K562 (cell line): ENCODE measurements around the gene BLOC1S4. TPM values are rescaled to one million over a fixed set of nuclear protein-coding genes. Genes with fewer than 3 reads are reported as not detected.

Source experiments
- BACH1 ChIP-seq: fragments of 200-800 bp; sonication (Bioruptor generic); IDR thresholded peaks from 2 replicates; pipeline ENCODE4 v1.6.1; 2016; ENCODE audit warnings: missing genetic modification characterization, missing compliant biosample characterization
- CHD1 ChIP-seq: fragments of 200-600 bp; sonication (generic); IDR thresholded peaks from one replicate; pipeline ENCODE4 v1.6.1; 2012; ENCODE audit warnings: mild to moderate bottlenecking, moderate library complexity, low read length, inconsistent platforms
- KAT2B ChIP-seq: IDR thresholded peaks from one replicate; pipeline ENCODE4 v1.6.1; 2012; ENCODE audit warnings: low read depth, mild to moderate bottlenecking, control low read depth, inconsistent platforms, low read length, moderate library complexity
- MNT ChIP-seq, 2 experiments: fragments of 450-650 bp; conservative IDR thresholded peaks; 2 replicates each; pipeline ENCODE4 v1.6.1; 2017; ENCODE audit warnings: mild to moderate bottlenecking in 2 of 2, moderate library complexity in 2 of 2
- NCOR1 ChIP-seq: fragments of 450-650 bp; IDR thresholded peaks from 2 replicates; pipeline ENCODE4 v1.6.1; 2016; ENCODE audit warnings: mild to moderate bottlenecking, moderate library complexity
- NFIC ChIP-seq: fragments of 450-650 bp; IDR thresholded peaks from 2 replicates; pipeline ENCODE4 v1.6.1; 2017; ENCODE audit warnings: mild to moderate bottlenecking, inconsistent platforms
- NR2C1 ChIP-seq, 2 experiments: fragments of 450-650 bp; IDR thresholded peaks; 2 replicates each; pipeline ENCODE4 v1.6.1; 2017; ENCODE audit warnings: mild to moderate bottlenecking in 2 of 2, antibody characterized with exemption in 1 of 2, inconsistent platforms in 1 of 2, missing compliant biosample characterization in 1 of 2, missing genetic modification characterization in 1 of 2
- SAFB2 ChIP-seq: fragments of 200-400 bp; formaldehyde crosslinking; IDR thresholded peaks from 2 replicates; pipeline ENCODE4 v1.6.1; 2018; ENCODE audit warnings: borderline replicate concordance, low read length, low read depth, moderate library complexity; ENCODE audit not compliant: severe bottlenecking
- SOX6 ChIP-seq: fragments of 450-650 bp; IDR thresholded peaks from 2 replicates; pipeline ENCODE4 v1.6.1; 2014; ENCODE audit warnings: mild to moderate bottlenecking
- STAT5B ChIP-seq: fragments of 250-450 bp; sonication (Bioruptor Pico); IDR thresholded peaks from 2 replicates; pipeline ENCODE4 v1.8.0; 2021; ENCODE audit warnings: mild to moderate bottlenecking, inconsistent platforms
- THRA ChIP-seq: fragments of 450-650 bp; IDR thresholded peaks from 2 replicates; pipeline ENCODE4 v1.6.1; 2017; ENCODE audit warnings: mild to moderate bottlenecking, moderate library complexity
- polyA plus RNA-seq, 8 experiments: library from polyadenylated mRNA; depleted of rRNA in 4 of 8; stranded (reverse) in 5 of 8; unstranded in 3 of 8; fragments of >200 nt; fragmentation: Nextera tagmentation in 2 of 8; fragmentation: Illumina TruSeq in 1 of 8; extraction: Ambion mirVana in 2 of 8; extraction: Trizol in 1 of 8; gene quantifications; 2 replicates each; pipeline versions ENCODE4 v1.2.1 to v1.2.3, GENCODE V29; 2011 to 2014; ENCODE audit warnings: inconsistent platforms in 1 of 8, missing spikeins in 1 of 8
- total RNA-seq, 7 experiments: library from RNA; depleted of rRNA in 6 of 7; stranded (reverse); fragments of >200 nt in 6 of 7; fragmentation: Illumina TruSeq in 2 of 7; extraction: Trizol in 2 of 7; gene quantifications; 2 replicates each; pipeline versions ENCODE4 v1.2.1 to v1.2.3, GENCODE V29; 2011 to 2021; ENCODE audit warnings: low replicate concordance in 1 of 7
- TF ChIP-seq, protein P1 (sequence below), 2 experiments: fragments of 450-650 bp; IDR thresholded peaks; 2 replicates each; pipeline ENCODE4 v1.6.1; 2018; ENCODE audit warnings: mild to moderate bottlenecking in 2 of 2, low read depth in 1 of 2; ENCODE audit not compliant: partially characterized antibody in 2 of 2
- TF ChIP-seq, protein P2 (sequence below): fragments of 250-450 bp; sonication (Bioruptor Pico); IDR thresholded peaks from 2 replicates; pipeline ENCODE4 v1.5.0; 2021; ENCODE audit warnings: mild to moderate bottlenecking, borderline replicate concordance
- TF ChIP-seq, protein P3 (sequence below): sonication (generic); formaldehyde crosslinking; IDR thresholded peaks from 2 replicates; pipeline ENCODE4 v1.8.1; 2023; ENCODE audit warnings: mild to moderate bottlenecking, missing genetic modification reagents

Gene BLOC1S4
- total and polyA plus RNA-seq, 9 of the 15 experiments (the other 6 are each of a cell fraction or from before 2014, with no cell fraction given): 3.1 to 31.6 (median 11.2) TPM

GRCh38 chr4:6716958-6717655 lies 1.1 kb downstream of the BLOC1S4 start (continued):
- TF ChIP-seq, protein P1, sequence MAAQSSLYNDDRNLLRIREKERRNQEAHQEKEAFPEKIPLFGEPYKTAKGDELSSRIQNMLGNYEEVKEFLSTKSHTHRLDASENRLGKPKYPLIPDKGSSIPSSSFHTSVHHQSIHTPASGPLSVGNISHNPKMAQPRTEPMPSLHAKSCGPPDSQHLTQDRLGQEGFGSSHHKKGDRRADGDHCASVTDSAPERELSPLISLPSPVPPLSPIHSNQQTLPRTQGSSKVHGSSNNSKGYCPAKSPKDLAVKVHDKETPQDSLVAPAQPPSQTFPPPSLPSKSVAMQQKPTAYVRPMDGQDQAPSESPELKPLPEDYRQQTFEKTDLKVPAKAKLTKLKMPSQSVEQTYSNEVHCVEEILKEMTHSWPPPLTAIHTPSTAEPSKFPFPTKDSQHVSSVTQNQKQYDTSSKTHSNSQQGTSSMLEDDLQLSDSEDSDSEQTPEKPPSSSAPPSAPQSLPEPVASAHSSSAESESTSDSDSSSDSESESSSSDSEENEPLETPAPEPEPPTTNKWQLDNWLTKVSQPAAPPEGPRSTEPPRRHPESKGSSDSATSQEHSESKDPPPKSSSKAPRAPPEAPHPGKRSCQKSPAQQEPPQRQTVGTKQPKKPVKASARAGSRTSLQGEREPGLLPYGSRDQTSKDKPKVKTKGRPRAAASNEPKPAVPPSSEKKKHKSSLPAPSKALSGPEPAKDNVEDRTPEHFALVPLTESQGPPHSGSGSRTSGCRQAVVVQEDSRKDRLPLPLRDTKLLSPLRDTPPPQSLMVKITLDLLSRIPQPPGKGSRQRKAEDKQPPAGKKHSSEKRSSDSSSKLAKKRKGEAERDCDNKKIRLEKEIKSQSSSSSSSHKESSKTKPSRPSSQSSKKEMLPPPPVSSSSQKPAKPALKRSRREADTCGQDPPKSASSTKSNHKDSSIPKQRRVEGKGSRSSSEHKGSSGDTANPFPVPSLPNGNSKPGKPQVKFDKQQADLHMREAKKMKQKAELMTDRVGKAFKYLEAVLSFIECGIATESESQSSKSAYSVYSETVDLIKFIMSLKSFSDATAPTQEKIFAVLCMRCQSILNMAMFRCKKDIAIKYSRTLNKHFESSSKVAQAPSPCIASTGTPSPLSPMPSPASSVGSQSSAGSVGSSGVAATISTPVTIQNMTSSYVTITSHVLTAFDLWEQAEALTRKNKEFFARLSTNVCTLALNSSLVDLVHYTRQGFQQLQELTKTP (IDR thresholded peaks at IDR 0.05; ENCODE audit: low read depth in 1 of 2, partially characterized antibody in 2 of 2): peak in 1 of 2 experiments; percentile 26
- TF ChIP-seq CHD1 (no peak), NFIC (no peak), BACH1 (tag) (0 out of 2 replicates have a peak, but pooled peaks have one; percentile 35), SOX6 (no peak), STAT5B (CRISPR knock-in tag) (no peak), SAFB2 (no peak), NR2C1 (IDR thresholded peaks at IDR 0.05) (peak; percentile 12; the same call in 1 of the 2 replicates), NR2C1 (tag; IDR thresholded peaks at IDR 0.05) (no peak), NCOR1 (0 out of 2 replicates have a peak, but pooled peaks have one; percentile 7), MNT (conservative IDR thresholded peaks at IDR 0.05) (0 out of 4 replicates have a peak, but pooled peaks of 1 of the 2 experiments have one; percentile 1), THRA (no peak), KAT2B (no peak)
- TF ChIP-seq, protein P2, sequence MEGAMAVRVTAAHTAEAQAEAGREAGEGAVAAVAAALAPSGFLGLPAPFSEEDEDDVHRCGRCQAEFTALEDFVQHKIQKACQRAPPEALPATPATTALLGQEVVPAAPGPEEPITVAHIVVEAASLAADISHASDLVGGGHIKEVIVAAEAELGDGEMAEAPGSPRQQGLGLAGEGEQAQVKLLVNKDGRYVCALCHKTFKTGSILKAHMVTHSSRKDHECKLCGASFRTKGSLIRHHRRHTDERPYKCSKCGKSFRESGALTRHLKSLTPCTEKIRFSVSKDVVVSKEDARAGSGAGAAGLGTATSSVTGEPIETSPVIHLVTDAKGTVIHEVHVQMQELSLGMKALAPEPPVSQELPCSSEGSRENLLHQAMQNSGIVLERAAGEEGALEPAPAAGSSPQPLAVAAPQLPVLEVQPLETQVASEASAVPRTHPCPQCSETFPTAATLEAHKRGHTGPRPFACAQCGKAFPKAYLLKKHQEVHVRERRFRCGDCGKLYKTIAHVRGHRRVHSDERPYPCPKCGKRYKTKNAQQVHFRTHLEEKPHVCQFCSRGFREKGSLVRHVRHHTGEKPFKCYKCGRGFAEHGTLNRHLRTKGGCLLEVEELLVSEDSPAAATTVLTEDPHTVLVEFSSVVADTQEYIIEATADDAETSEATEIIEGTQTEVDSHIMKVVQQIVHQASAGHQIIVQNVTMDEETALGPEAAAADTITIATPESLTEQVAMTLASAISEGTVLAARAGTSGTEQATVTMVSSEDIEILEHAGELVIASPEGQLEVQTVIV (CRISPR knock-in tag): no peak
- TF ChIP-seq, protein P3, sequence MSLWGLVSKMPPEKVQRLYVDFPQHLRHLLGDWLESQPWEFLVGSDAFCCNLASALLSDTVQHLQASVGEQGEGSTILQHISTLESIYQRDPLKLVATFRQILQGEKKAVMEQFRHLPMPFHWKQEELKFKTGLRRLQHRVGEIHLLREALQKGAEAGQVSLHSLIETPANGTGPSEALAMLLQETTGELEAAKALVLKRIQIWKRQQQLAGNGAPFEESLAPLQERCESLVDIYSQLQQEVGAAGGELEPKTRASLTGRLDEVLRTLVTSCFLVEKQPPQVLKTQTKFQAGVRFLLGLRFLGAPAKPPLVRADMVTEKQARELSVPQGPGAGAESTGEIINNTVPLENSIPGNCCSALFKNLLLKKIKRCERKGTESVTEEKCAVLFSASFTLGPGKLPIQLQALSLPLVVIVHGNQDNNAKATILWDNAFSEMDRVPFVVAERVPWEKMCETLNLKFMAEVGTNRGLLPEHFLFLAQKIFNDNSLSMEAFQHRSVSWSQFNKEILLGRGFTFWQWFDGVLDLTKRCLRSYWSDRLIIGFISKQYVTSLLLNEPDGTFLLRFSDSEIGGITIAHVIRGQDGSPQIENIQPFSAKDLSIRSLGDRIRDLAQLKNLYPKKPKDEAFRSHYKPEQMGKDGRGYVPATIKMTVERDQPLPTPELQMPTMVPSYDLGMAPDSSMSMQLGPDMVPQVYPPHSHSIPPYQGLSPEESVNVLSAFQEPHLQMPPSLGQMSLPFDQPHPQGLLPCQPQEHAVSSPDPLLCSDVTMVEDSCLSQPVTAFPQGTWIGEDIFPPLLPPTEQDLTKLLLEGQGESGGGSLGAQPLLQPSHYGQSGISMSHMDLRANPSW (CRISPR knock-in tag): no peak
